ENCODE data around the gene RXFP2.

DNA sequence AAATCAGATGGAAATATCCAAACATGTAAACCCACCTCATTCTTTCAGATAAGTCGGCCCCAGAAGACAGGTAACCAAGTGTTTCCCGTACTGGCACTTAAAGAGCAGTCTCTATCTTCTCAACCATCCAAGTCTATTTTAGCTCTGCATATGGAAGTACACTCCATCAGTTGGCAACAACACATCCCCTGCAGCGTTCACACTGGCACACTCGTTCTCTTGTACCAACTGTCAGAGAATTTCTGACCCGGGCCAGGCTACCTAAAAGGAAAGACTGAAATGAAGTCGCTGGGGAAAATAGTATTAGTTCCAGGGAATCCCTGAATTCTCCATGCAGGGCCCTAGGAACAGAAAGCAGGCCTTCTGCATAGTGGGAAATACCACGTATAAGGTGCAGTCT, 109.3 kb downstream of the RXFP2 start:
- TF ChIP-seq EZH2 (IDR thresholded peaks at IDR 0.05; ENCODE audit: insufficient read depth, poor library complexity, severe bottlenecking): no peak
- no peak for TF ChIP-seq EZH2phosphoT487 (IDR thresholded peaks at IDR 0.05; ENCODE audit: insufficient read depth, low read depth)

Data from GM23248 (cell line).